NCI-H1105 treated with DMSO at 0.1 percent for 48 hours (cell line): ENCODE data around the gene MPG.

Source experiments
- DNase-seq: peaks from one replicate; lab custom pipeline; 2025; lab: John Stamatoyannopoulos, UW

The MPG gene

GRCh38 chr16:50769-51591, 27.0 kb upstream of the MPG start:
- no peak for DNase-seq

- DNase-seq = peak; percentile 91
These were observed 24.4 kb upstream of the MPG start, which contains the start of the genes POLR3K and SNRNP25 for GRCh38 chr16:53346-54236. Gene POLR3K (minus strand): TSS chr16:53608. CDS start chr16:53586, 22 bp downstream. Gene SNRNP25 (plus strand): TSS chr16:53828. CDS start chr16:54017, 189 bp downstream.

- no peak for DNase-seq
These were observed 23.8 kb upstream of the MPG start for GRCh38 chr16:54237-54581.

GRCh38 chr16:55571-56136, 22.4 kb upstream of the MPG start:
- DNase-seq = no peak

- no peak for DNase-seq
These were observed 21.6 kb upstream of the MPG start for GRCh38 chr16:56231-56927.

- DNase-seq = no peak
These were observed 20.3 kb upstream of the MPG start for GRCh38 chr16:57711-58110.

- no peak for DNase-seq
These were observed 19.3 kb upstream of the MPG start for GRCh38 chr16:58491-59439.

- DNase-seq = no peak
These were observed 18.5 kb upstream of the MPG start for GRCh38 chr16:59440-60059.

GRCh38 chr16:60166-60565, 17.9 kb upstream of the MPG start:
- no peak for DNase-seq

GRCh38 chr16:60929-61878, 16.8 kb upstream of the MPG start:
- no peak for DNase-seq

- no peak for DNase-seq
These were observed 16.1 kb upstream of the MPG start for GRCh38 chr16:61879-62281.

GRCh38 chr16:62283-62967, 15.6 kb upstream of the MPG start:
- no peak for DNase-seq

GRCh38 chr16:62968-63391, 15.0 kb upstream of the MPG start:
- no peak for DNase-seq

GRCh38 chr16:63466-63865, 14.6 kb upstream of the MPG start:
- DNase-seq = no peak

GRCh38 chr16:63998-64913, 13.8 kb upstream of the MPG start:
- DNase-seq = no peak

GRCh38 chr16:64914-65255, 13.1 kb upstream of the MPG start:
- no peak for DNase-seq

- peak; percentile 30 for DNase-seq
These were observed 12.3 kb upstream of the MPG start for GRCh38 chr16:65745-66144.
